ENCODE data around the gene SCNN1A.

SCNN1A gene

GRCh38 chr12:6375269-6376078 is at the start of gene SCNN1A:
Gene SCNN1A, minus strand, starts transcription at chr12:6375563. Its CDS starts 780 bp downstream, at chr12:6374783.
- no peak for DNase-seq (ENCODE audit: low read depth)

- DNase-seq (ENCODE audit: low read depth): no peak
Observed at GRCh38 chr12:6424866-6425265, 49.5 kb upstream of the SCNN1A start.

GRCh38 chr12:6424008-6424347 is 48.6 kb upstream of the SCNN1A start:
- DNase-seq (ENCODE audit: low read depth): no peak

GRCh38 chr12:6423267-6424007 is 48.1 kb upstream of the SCNN1A start:
- peak; percentile 89 for DNase-seq (ENCODE audit: low read depth)

GRCh38 chr12:6420364-6420763 is 45.0 kb upstream of the SCNN1A start:
- DNase-seq (ENCODE audit: low read depth): no peak

GRCh38 chr12:6418796-6419195 is 43.4 kb upstream of the SCNN1A start:
- DNase-seq (ENCODE audit: low read depth): no peak

- no peak for DNase-seq (ENCODE audit: low read depth)
Observed at GRCh38 chr12:6416596-6416995, 41.2 kb upstream of the SCNN1A start.

GRCh38 chr12:6407236-6407954 is 32.0 kb upstream of the SCNN1A start:
- no peak for DNase-seq (ENCODE audit: low read depth)

GRCh38 chr12:6405963-6406362 is 30.6 kb upstream of the SCNN1A start:
- DNase-seq (ENCODE audit: low read depth): no peak

GRCh38 chr12:6404390-6404789 is 29.0 kb upstream of the SCNN1A start:
- DNase-seq (ENCODE audit: low read depth): no peak

GRCh38 chr12:6399884-6400644 is 24.7 kb upstream of the SCNN1A start:
- DNase-seq (ENCODE audit: low read depth): no peak

GRCh38 chr12:6396031-6396430 is 20.7 kb upstream of the SCNN1A start:
- no peak for DNase-seq (ENCODE audit: low read depth)

- DNase-seq (ENCODE audit: low read depth): no peak
Observed at GRCh38 chr12:6394398-6394797, 19.0 kb upstream of the SCNN1A start.

GRCh38 chr12:6393109-6393508 is 17.7 kb upstream of the SCNN1A start:
- DNase-seq (ENCODE audit: low read depth): no peak

GRCh38 chr12:6392504-6392903 is 17.1 kb upstream of the SCNN1A start:
- DNase-seq (ENCODE audit: low read depth): no peak

GRCh38 chr12:6391013-6391412 is 15.7 kb upstream of the SCNN1A start:
- DNase-seq (ENCODE audit: low read depth): no peak

GRCh38 chr12:6390084-6390799 is 14.9 kb upstream of the SCNN1A start:
- DNase-seq (ENCODE audit: low read depth): no peak

- no peak for DNase-seq (ENCODE audit: low read depth)
Observed at GRCh38 chr12:6387541-6387940, 12.2 kb upstream of the SCNN1A start.

GRCh38 chr12:6386491-6386890 is 11.1 kb upstream of the SCNN1A start:
- no peak for DNase-seq (ENCODE audit: low read depth)

- no peak for DNase-seq (ENCODE audit: low read depth)
Observed at GRCh38 chr12:6386038-6386437, 10.7 kb upstream of the SCNN1A start.
